ENCODE data around the gene UBE2E3.

DNA sequence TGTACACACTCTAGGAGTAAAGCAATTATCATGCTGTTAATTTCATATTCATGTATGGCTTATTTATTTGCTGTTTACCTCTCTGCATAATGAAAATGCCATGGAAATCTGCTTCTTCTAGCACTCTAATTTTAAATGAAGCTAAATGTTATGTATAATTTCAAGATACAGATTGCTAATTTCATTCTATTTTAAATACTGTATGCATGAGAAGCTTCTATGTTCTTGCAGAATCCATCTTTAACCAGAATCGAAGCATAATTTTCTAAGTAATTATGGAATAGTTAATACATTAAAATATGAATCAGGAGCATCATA is 127.2 kb downstream of the UBE2E3 start:
- TF ChIP-seq, protein P1, sequence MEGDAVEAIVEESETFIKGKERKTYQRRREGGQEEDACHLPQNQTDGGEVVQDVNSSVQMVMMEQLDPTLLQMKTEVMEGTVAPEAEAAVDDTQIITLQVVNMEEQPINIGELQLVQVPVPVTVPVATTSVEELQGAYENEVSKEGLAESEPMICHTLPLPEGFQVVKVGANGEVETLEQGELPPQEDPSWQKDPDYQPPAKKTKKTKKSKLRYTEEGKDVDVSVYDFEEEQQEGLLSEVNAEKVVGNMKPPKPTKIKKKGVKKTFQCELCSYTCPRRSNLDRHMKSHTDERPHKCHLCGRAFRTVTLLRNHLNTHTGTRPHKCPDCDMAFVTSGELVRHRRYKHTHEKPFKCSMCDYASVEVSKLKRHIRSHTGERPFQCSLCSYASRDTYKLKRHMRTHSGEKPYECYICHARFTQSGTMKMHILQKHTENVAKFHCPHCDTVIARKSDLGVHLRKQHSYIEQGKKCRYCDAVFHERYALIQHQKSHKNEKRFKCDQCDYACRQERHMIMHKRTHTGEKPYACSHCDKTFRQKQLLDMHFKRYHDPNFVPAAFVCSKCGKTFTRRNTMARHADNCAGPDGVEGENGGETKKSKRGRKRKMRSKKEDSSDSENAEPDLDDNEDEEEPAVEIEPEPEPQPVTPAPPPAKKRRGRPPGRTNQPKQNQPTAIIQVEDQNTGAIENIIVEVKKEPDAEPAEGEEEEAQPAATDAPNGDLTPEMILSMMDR (IDR thresholded peaks at IDR 0.05) = no peak
- TF ChIP-seq POLR2AphosphoS5 (IDR thresholded peaks at IDR 0.05) (no peak), EP300 (IDR thresholded peaks at IDR 0.05; ENCODE audit: low read depth) (no peak)
